Stimulated activated CD8-positive, alpha-beta memory T cell treated with anti-CD3 and anti-CD28 coated beads, Interleukin-12 subunit alpha, Interleukin-12 subunit beta, amount 100 ng/mL, for 24 hours (primary cell): ENCODE measurements around the gene WBP2NL.
"Not testable (repeated sequence)": the region's sequence is repeated elsewhere in the genome, so short reads cannot be mapped to it uniquely, and the experiment has no call there.

Experiments
- DNase-seq: peaks from one replicate; pipeline ENCODE4 v3.0.0-alpha.2; 2020; ENCODE audit errors: extremely low read depth

The WBP2NL gene

GRCh38 chr22:41998361-41999261, at the start of gene WBP2NL:
Gene WBP2NL, plus strand, starts transcription at chr22:41998788. Its CDS starts 31 bp downstream, at chr22:41998819.
- DNase-seq: peak; percentile 71

- DNase-seq: not testable (repeated sequence)
These were observed 49.7 kb upstream of the WBP2NL start for GRCh38 chr22:41948928-41949296.

- no peak for DNase-seq
These were observed 49.2 kb upstream of the WBP2NL start for GRCh38 chr22:41949297-41949965.

- DNase-seq: no peak
These were observed 46.6 kb upstream of the WBP2NL start, which contains the start of gene SMIM45 for GRCh38 chr22:41951898-41952474. Gene SMIM45, plus strand, starts transcription at chr22:41952150.

- DNase-seq: no peak
These were observed 45.9 kb upstream of the WBP2NL start for GRCh38 chr22:41952713-41953112.

- no peak for DNase-seq
These were observed 40.5 kb upstream of the WBP2NL start for GRCh38 chr22:41957941-41958556.

- DNase-seq: no peak
These were observed 35.0 kb upstream of the WBP2NL start for GRCh38 chr22:41963453-41964111.

GRCh38 chr22:41964112-41964491, 34.5 kb upstream of the WBP2NL start:
- DNase-seq: no peak

GRCh38 chr22:41966225-41966606, 32.4 kb upstream of the WBP2NL start:
- DNase-seq: no peak

- no peak for DNase-seq
These were observed 31.9 kb upstream of the WBP2NL start for GRCh38 chr22:41966607-41967240.

- DNase-seq: no peak
These were observed 30.0 kb upstream of the WBP2NL start for GRCh38 chr22:41968601-41969000.

- DNase-seq: no peak
These were observed 29.4 kb upstream of the WBP2NL start, which contains the start of gene SEPTIN3 for GRCh38 chr22:41969110-41969646. Gene SEPTIN3, plus strand, starts transcription at chr22:41969443. Its CDS starts 2,050 bp downstream, at chr22:41971493.

GRCh38 chr22:41970601-41971000, 28.0 kb upstream of the WBP2NL start:
- no peak for DNase-seq

GRCh38 chr22:41971431-41971830, 27.2 kb upstream of the WBP2NL start:
- no peak for DNase-seq

GRCh38 chr22:41974691-41975290, 23.8 kb upstream of the WBP2NL start:
- DNase-seq: no peak

- DNase-seq: no peak
These were observed 23.1 kb upstream of the WBP2NL start for GRCh38 chr22:41975299-41976069.

- DNase-seq: no peak
These were observed 22.3 kb upstream of the WBP2NL start for GRCh38 chr22:41976070-41976901.

- no peak for DNase-seq
These were observed 21.5 kb upstream of the WBP2NL start for GRCh38 chr22:41976961-41977566.
